OCI-LY7 (cell line): ENCODE data around the gene SPAG6. TPM values are rescaled to one million over a fixed set of nuclear protein-coding genes. Genes with fewer than 3 reads are reported as not detected.

Source experiments
- BruUV-seq: library from RNA; stranded (reverse); fragments of 400-500 nt; replicated peaks from 2 replicates; lab custom pipeline; 2021; lab: Mats Ljungman, UMichigan
- CTCF ChIA-PET: fragments of 300-600 bp; sonication (Branson Sonifier 250); formaldehyde crosslinking; loops from one replicate; lab custom pipeline; 2022; ENCODE audit warnings: antibody characterized with exemption; ENCODE audit not compliant: unreplicated experiment; lab: Charles Lee
- POLR2A ChIA-PET: fragments of 300-600 bp; sonication (Branson Sonifier 250); formaldehyde crosslinking; loops from one replicate; lab custom pipeline; 2022; ENCODE audit warnings: antibody characterized with exemption; lab: Charles Lee
- DNase-seq: peaks from one replicate; pipeline ENCODE4 v3.0.0-alpha.2; 2015; ENCODE audit warnings: low spot score
- H2AFZ ChIP-seq: fragments of 200-600 bp; sonication (generic), shearing (Covaris generic); 2 replicates; pipeline ENCODE4 v1.6.1; 2014; ENCODE audit warnings: mild to moderate bottlenecking, antibody characterized with exemption, low read length, moderate library complexity
- H3K27ac ChIP-seq: fragments of 200-600 bp; sonication (generic); 2 replicates; pipeline ENCODE4 v1.5.1; 2014; ENCODE audit warnings: mixed run types, low read depth, mild to moderate bottlenecking, moderate library complexity, low read length, inconsistent platforms; ENCODE audit not compliant: poor library complexity, severe bottlenecking
- H3K36me3 ChIP-seq: fragments of 200-600 bp; sonication (generic); 2 replicates; pipeline ENCODE4 v1.6.1; 2014; ENCODE audit warnings: mild to moderate bottlenecking, antibody characterized with exemption, low read length, moderate library complexity, mixed read lengths; ENCODE audit not compliant: insufficient read depth
- H3K4me1 ChIP-seq: fragments of 200-600 bp; sonication (generic); 2 replicates; pipeline ENCODE4 v1.5.1; 2014; ENCODE audit warnings: mild to moderate bottlenecking, low read length; ENCODE audit not compliant: insufficient read depth, poor library complexity, severe bottlenecking
- H3K4me2 ChIP-seq: fragments of 200-600 bp; sonication (generic); 2 replicates; pipeline ENCODE4 v1.6.1; 2014; ENCODE audit warnings: mild to moderate bottlenecking, low read length
- H3K4me3 ChIP-seq: fragments of 200-600 bp; sonication (generic); 2 replicates; pipeline ENCODE4 v1.5.1; 2014; ENCODE audit warnings: mild to moderate bottlenecking, low read depth, low read length; ENCODE audit not compliant: poor library complexity, severe bottlenecking
- H3K79me2 ChIP-seq: fragments of 200-600 bp; sonication (generic); 2 replicates; pipeline ENCODE4 v1.6.1; 2016; ENCODE audit warnings: low read depth, mild to moderate bottlenecking, low read length, moderate library complexity, mixed read lengths; ENCODE audit not compliant: insufficient read depth
- H3K9me2 ChIP-seq: fragments of 200-600 bp; sonication (generic); 2 replicates; pipeline ENCODE4 v1.6.1; 2016; ENCODE audit warnings: mild to moderate bottlenecking, low read length, mixed read lengths; ENCODE audit not compliant: insufficient read depth
- H3K9me3 ChIP-seq: fragments of 200-600 bp; sonication (generic); 2 replicates; pipeline ENCODE4 v1.6.1; 2014; ENCODE audit warnings: mild to moderate bottlenecking, mixed run types, low read length, mixed read lengths
- H4K20me1 ChIP-seq: fragments of 200-600 bp; sonication (generic); 2 replicates; pipeline ENCODE4 v1.6.1; 2014; ENCODE audit warnings: mild to moderate bottlenecking, antibody characterized with exemption, low read length, moderate library complexity, mixed read lengths; ENCODE audit not compliant: insufficient read depth
- EZH2phosphoT487 ChIP-seq: fragments of 200-600 bp; sonication (generic); IDR thresholded peaks from 2 replicates; pipeline ENCODE4 v1.6.1; 2018; ENCODE audit warnings: low read depth, borderline replicate concordance, mild to moderate bottlenecking, mixed run types, antibody characterized with exemption, low read length, moderate library complexity, mixed read lengths
- intact Hi-C: fragments of 100-400 bp; cut with micrococcal nuclease; formaldehyde crosslinking; loops from one replicate; pipeline ENCODE4 v1.10.0; 2022; ENCODE audit not compliant: unreplicated experiment
- total RNA-seq, 2 experiments: library from RNA; depleted of rRNA in 1 of 2; stranded (reverse); fragments of >200 nt in 1 of 2; shearing (Covaris generic) in 1 of 2; gene quantifications; 2 replicates each; pipeline ENCODE4 v1.2.3, GENCODE V29; 2014 to 2022
- TF ChIP-seq, protein P1 (sequence below): fragments of 200-600 bp; sonication (generic); conservative IDR thresholded peaks from 2 replicates; pipeline ENCODE4 v1.5.1; 2014; ENCODE audit warnings: mild to moderate bottlenecking, antibody characterized with exemption, low read length, moderate library complexity, mixed read lengths

The SPAG6 gene
- total RNA-seq, 2 experiments from 2014 or later, result not detected

- Histone ChIP-seq H3K36me3 (no peaks in the 10 kb centered on the region), H2AFZ (no peak overlapping the region), H3K4me2 (no peak overlapping the region), H4K20me1 (no peaks in the 10 kb centered on the region), H3K4me3 (no peak overlapping the region), H3K4me1 (no peaks in the 10 kb centered on the region), H3K27ac (no peak overlapping the region), H3K9me2 (no peaks in the 10 kb centered on the region), H3K79me2 (no peaks in the 10 kb centered on the region), H3K9me3 (no peaks in the 10 kb centered on the region)
- intact Hi-C loops, result no loop called here
- CTCF ChIA-PET, result no interaction called here
- no TSS peak for BruUV-seq
- POLR2A ChIA-PET, result interaction anchor here (0.7 to 1.5 kb wide), 3 partner anchors 30 to 1807 kb away, joined by 3 read pairs; no protein-coding TSS in a partner anchor
- TF ChIP-seq EZH2phosphoT487, result no peak
- TF ChIP-seq, protein P1, sequence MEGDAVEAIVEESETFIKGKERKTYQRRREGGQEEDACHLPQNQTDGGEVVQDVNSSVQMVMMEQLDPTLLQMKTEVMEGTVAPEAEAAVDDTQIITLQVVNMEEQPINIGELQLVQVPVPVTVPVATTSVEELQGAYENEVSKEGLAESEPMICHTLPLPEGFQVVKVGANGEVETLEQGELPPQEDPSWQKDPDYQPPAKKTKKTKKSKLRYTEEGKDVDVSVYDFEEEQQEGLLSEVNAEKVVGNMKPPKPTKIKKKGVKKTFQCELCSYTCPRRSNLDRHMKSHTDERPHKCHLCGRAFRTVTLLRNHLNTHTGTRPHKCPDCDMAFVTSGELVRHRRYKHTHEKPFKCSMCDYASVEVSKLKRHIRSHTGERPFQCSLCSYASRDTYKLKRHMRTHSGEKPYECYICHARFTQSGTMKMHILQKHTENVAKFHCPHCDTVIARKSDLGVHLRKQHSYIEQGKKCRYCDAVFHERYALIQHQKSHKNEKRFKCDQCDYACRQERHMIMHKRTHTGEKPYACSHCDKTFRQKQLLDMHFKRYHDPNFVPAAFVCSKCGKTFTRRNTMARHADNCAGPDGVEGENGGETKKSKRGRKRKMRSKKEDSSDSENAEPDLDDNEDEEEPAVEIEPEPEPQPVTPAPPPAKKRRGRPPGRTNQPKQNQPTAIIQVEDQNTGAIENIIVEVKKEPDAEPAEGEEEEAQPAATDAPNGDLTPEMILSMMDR, result no peak
- DNase-seq, result no peak
These were observed 115.5 kb downstream of the SPAG6 start for GRCh38 chr10:22460531-22461403.

- no TSS peak for BruUV-seq
- DNase-seq, result no peak
- Histone ChIP-seq H3K27ac (no peak overlapping the region), H3K4me1 (no peaks in the 10 kb centered on the region), H3K9me3 (no peaks in the 10 kb centered on the region), H3K79me2 (no peaks in the 10 kb centered on the region), H3K4me2 (no peak overlapping the region), H3K36me3 (no peaks in the 10 kb centered on the region), H4K20me1 (no peaks in the 10 kb centered on the region), H3K4me3 (no peak overlapping the region), H3K9me2 (no peaks in the 10 kb centered on the region), H2AFZ (no peak overlapping the region)
- ChIA-PET CTCF (no interaction called here), POLR2A (interaction anchor here (1.5 kb wide), 1 partner anchor 29 kb away, joined by 3 read pairs; no protein-coding TSS in a partner anchor)
- intact Hi-C loops, result no loop called here
- TF ChIP-seq EZH2phosphoT487, result no peak
- TF ChIP-seq, protein P1, result no peak
These were observed 116.6 kb downstream of the SPAG6 start for GRCh38 chr10:22461891-22462290.

- no peak for DNase-seq
- Histone ChIP-seq H3K4me3 (no peak overlapping the region), H3K9me3 (no peaks in the 10 kb centered on the region), H3K4me2 (no peak overlapping the region), H3K27ac (no peak overlapping the region), H3K9me2 (no peaks in the 10 kb centered on the region), H2AFZ (no peak overlapping the region), H4K20me1 (no peaks in the 10 kb centered on the region), H3K36me3 (no peaks in the 10 kb centered on the region), H3K79me2 (no peaks in the 10 kb centered on the region), H3K4me1 (no peaks in the 10 kb centered on the region)
- ChIA-PET CTCF (no interaction called here), POLR2A (no interaction called here)
- TF ChIP-seq EZH2phosphoT487, result no peak
- TF ChIP-seq, protein P1, result no peak
- intact Hi-C loops, result no loop called here
- BruUV-seq, result no TSS peak
These were observed 118.0 kb downstream of the SPAG6 start for GRCh38 chr10:22463255-22463654.
